ENCODE measurements around the gene UBE2S. TPM values are rescaled to one million over a fixed set of nuclear protein-coding genes. Genes with fewer than 3 reads are reported as not detected.

UBE2S gene
- total and polyA plus RNA-seq, 10 of the 15 experiments (the other 5 are each of a cell fraction or from before 2014, with no cell fraction given) = 2.3 to 640 (median 127) TPM

GRCh38 chr19:55384131-55384919, 23.3 kb downstream of the UBE2S start, which contains the start of gene TMEM238 (continued):
- TF ChIP-seq IRF5 (IDR thresholded peaks at IDR 0.05; ENCODE audit: borderline replicate concordance) = no peak
- TF ChIP-seq RAD21 (IDR thresholded peaks at IDR 0.05; ENCODE audit: insufficient read depth, low read depth, low read length) = no peak
- TF ChIP-seq E2F4 (IDR thresholded peaks at IDR 0.05; ENCODE audit: low read depth, low read length) = no peak

GRCh38 chr19:55383279-55384130, 24.1 kb downstream of the UBE2S start:
- DNase-seq (ENCODE audit: low read depth, low spot score) (no peak), FAIRE-seq (no peak), ATAC-seq (peak; percentile 7)
- Histone ChIP-seq H3K79me2 (ENCODE audit: control insufficient read depth, insufficient read depth, low read length) (peaks cover 34% of the 10 kb centered on the region), H3K27me3 (replicated peaks in 1 of 2; ENCODE audit: control insufficient read depth in 2 of 2, insufficient read depth in 2 of 2, low read length in 1 of 2) (no peaks in the 10 kb centered on the region), H3K9ac (ENCODE audit: control insufficient read depth, insufficient read depth, low read length) (peak overlapping the region; percentile 77), H3K9me3 (replicated peaks; ENCODE audit: control insufficient read depth, insufficient read depth, low read length) (no peaks in the 10 kb centered on the region), H3K36me3 (ENCODE audit: control insufficient read depth in 2 of 2, insufficient read depth in 2 of 2, low read length in 1 of 2) (peaks cover 11 to 12% of the 10 kb centered on the region in 2 experiments; a peak in 3 of 4 replicates), H3K4me3 (peak overlapping the region; percentile 72), H3K27ac (ENCODE audit: control insufficient read depth, insufficient read depth) (peak overlapping the region; percentile 89), H3K4me2 (ENCODE audit: control insufficient read depth, insufficient read depth) (peak overlapping the region; percentile 74), H3K4me1 (ENCODE audit: control insufficient read depth, insufficient read depth, low read length) (peaks cover 23% of the 10 kb centered on the region), H2AFZ (ENCODE audit: control insufficient read depth, low read depth, low read length) (peak overlapping the region; percentile 26), H4K20me1 (ENCODE audit: control insufficient read depth, insufficient read depth) (peaks cover 11% of the 10 kb centered on the region)
- ChIA-PET CTCF (interaction anchor here (0.5 to 3.4 kb wide), 14 partner anchors 14 to 223 kb away, joined by 3 to 49 read pairs (median 4); partner anchors contain the start of genes HSPBP1, KMT5C and PPP6R1), RAD21 (ENCODE audit: unreplicated experiment) (interaction anchor here (0.7 to 3.1 kb wide), 15 partner anchors 21 to 266 kb away, joined by 3 to 28 read pairs (median 4); partner anchors contain the start of genes FIZ1, ISOC2, KMT5C and PPP1R12C), POLR2A (interaction anchor here (0.5 to 3.1 kb wide), 14 partner anchors 23 to 271 kb away, joined by 3 to 26 read pairs (median 5); partner anchors contain the start of genes FIZ1, HSPBP1, KMT5C and PPP6R1), SMC1A (ENCODE audit: uncharacterized antibody, unreplicated experiment) (interaction anchor here (0.8 to 3.1 kb wide), 8 partner anchors 20 to 242 kb away, joined by 3 to 22 read pairs (median 3); partner anchors contain the start of gene KMT5C)
- no TSS peak for BruUV-seq (replicated peaks)
- in situ Hi-C loops (cut with MboI) (no loop called here), intact Hi-C loops (cut with micrococcal nuclease; ENCODE audit: unreplicated experiment) (loop anchor here (5.0 to 10.0 kb wide), 3 partner anchors 81 to 769 kb away; partner anchors contain the start of gene PPP6R1)
- 5% methylated on average over 48 of the region's 88 CpGs for WGBS (ENCODE audit: insufficient coverage, insufficient replicate concordance, low lambda C conversion rate, missing lambda C conversion rate)
- TF ChIP-seq POLR2A (IDR thresholded peaks at IDR 0.05; ENCODE audit: low read depth, low read length) (peak; percentile 80), NFIC (IDR thresholded peaks at IDR 0.05; ENCODE audit: low read depth, low read length) (no peak), KLF5 (IDR thresholded peaks at IDR 0.05; ENCODE audit: partially characterized antibody) (no peak), NKRF (conservative IDR thresholded peaks at IDR 0.05) (peak; percentile 35; the same call in 1 of the 2 replicates), PRDM15 (CRISPR knock-in tag; IDR thresholded peaks at IDR 0.05) (no peak), MYB (IDR thresholded peaks at IDR 0.05; ENCODE audit: borderline replicate concordance, low read depth, low read length) (no peak), NFYA (IDR thresholded peaks at IDR 0.05; ENCODE audit: borderline replicate concordance, low read depth, low read length) (no peak)
